ENCODE data around the gene ABHD4. TPM values are rescaled to one million over a fixed set of nuclear protein-coding genes. Genes with fewer than 3 reads are reported as not detected.

ABHD4 gene
- total RNA-seq, 2 experiments from 2014 or later, result 5.6 to 15.6 TPM

- H2AFZ ChIP-seq (ENCODE audit: low read length), result no peak overlapping the region
- DNase-seq (ENCODE audit: low spot score), result no peak
- CTCF ChIA-PET (ENCODE audit: unreplicated experiment), result interaction anchor here (0.9 to 2.9 kb wide), 9 partner anchors 9 to 165 kb away, joined by 3 to 19 read pairs (median 6); no protein-coding TSS in a partner anchor
These were observed 43.4 kb upstream of the ABHD4 start for GRCh38 chr14:22554498-22555383.

GRCh38 chr14:22555384-22556011, 42.6 kb upstream of the ABHD4 start:
- H3K4me2 ChIP-seq (ENCODE audit: low read length), result peak overlapping the region; percentile 56
- intact Hi-C loops (cut with micrococcal nuclease; ENCODE audit: unreplicated experiment), result loop anchor here (1.0 to 5.0 kb wide), 12 partner anchors 23 to 747 kb away; partner anchors contain the start of genes OXA1L, PPP1R3E and SLC7A7
- H2AFZ ChIP-seq (ENCODE audit: low read length), result no peak overlapping the region
- BruUV-seq (replicated peaks), result TSS peak; percentile 96
- H3K27ac ChIP-seq (ENCODE audit: low read depth, low read length, poor library complexity, severe bottlenecking), result peak overlapping the region; percentile 97
- peak overlapping the region; percentile 33 for H3K4me3 ChIP-seq (ENCODE audit: low read depth, low read length, poor library complexity, severe bottlenecking)
- DNase-seq (ENCODE audit: low spot score), result peak; percentile 58
- H3K36me3 ChIP-seq (ENCODE audit: insufficient read depth, low read length), result peaks cover 25% of the 10 kb centered on the region
- H4K20me1 ChIP-seq (ENCODE audit: insufficient read depth, low read length), result no peaks in the 10 kb centered on the region
- ChIA-PET CTCF (ENCODE audit: unreplicated experiment) (interaction anchor here (0.9 to 2.9 kb wide), 12 partner anchors 10 to 166 kb away, joined by 3 to 19 read pairs (median 6); no protein-coding TSS in a partner anchor), POLR2A (interaction anchor here (0.6 to 3.5 kb wide), 36 partner anchors 10 to 235 kb away, joined by 3 to 47 read pairs (median 5); partner anchors contain the start of gene ABHD4)
- H3K4me1 ChIP-seq (ENCODE audit: insufficient read depth, low read length, poor library complexity, severe bottlenecking), result peaks cover 91% of the 10 kb centered on the region
- no peaks in the 10 kb centered on the region for H3K9me2 ChIP-seq (ENCODE audit: insufficient read depth, low read length)
- no peaks in the 10 kb centered on the region for H3K79me2 ChIP-seq (ENCODE audit: insufficient read depth, low read depth, low read length)
- TF ChIP-seq CTCF (conservative IDR thresholded peaks at IDR 0.05; ENCODE audit: low read length) (no peak), EZH2phosphoT487 (IDR thresholded peaks at IDR 0.05; ENCODE audit: borderline replicate concordance, low read depth, low read length) (no peak)
- H3K9me3 ChIP-seq (ENCODE audit: low read length), result no peaks in the 10 kb centered on the region

More at GRCh38 chr14:22554498-22555383, 43.4 kb upstream of the ABHD4 start:
- POLR2A ChIA-PET, result interaction anchor here (0.6 to 3.5 kb wide), 26 partner anchors 9 to 236 kb away, joined by 3 to 47 read pairs (median 6); no protein-coding TSS in a partner anchor
- intact Hi-C loops (cut with micrococcal nuclease; ENCODE audit: unreplicated experiment), result loop anchor here (5.0 kb wide), 4 partner anchors 237 to 748 kb away; partner anchors contain the start of genes PPP1R3E and SLC7A7
- Histone ChIP-seq H3K4me1 (ENCODE audit: insufficient read depth, low read length, poor library complexity, severe bottlenecking) (peaks cover 95% of the 10 kb centered on the region), H3K9me3 (ENCODE audit: low read length) (no peaks in the 10 kb centered on the region), H4K20me1 (ENCODE audit: insufficient read depth, low read length) (no peaks in the 10 kb centered on the region), H3K4me3 (ENCODE audit: low read depth, low read length, poor library complexity, severe bottlenecking) (no peak overlapping the region), H3K9me2 (ENCODE audit: insufficient read depth, low read length) (no peaks in the 10 kb centered on the region), H3K4me2 (ENCODE audit: low read length) (peak overlapping the region; percentile 56), H3K79me2 (ENCODE audit: insufficient read depth, low read depth, low read length) (no peaks in the 10 kb centered on the region), H3K27ac (ENCODE audit: low read depth, low read length, poor library complexity, severe bottlenecking) (peak overlapping the region; percentile 97), H3K36me3 (ENCODE audit: insufficient read depth, low read length) (peaks cover 32% of the 10 kb centered on the region)
- TF ChIP-seq CTCF (conservative IDR thresholded peaks at IDR 0.05; ENCODE audit: low read length), result no peak
- no TSS peak for BruUV-seq (replicated peaks)
